Vagina (tissue), 2 donors: ENCODE data around the gene TCF7. TPM values are rescaled to one million over a fixed set of nuclear protein-coding genes. Genes with fewer than 3 reads are reported as not detected.

Source experiments
- DNase-seq, 2 donors: peaks; one replicate each; pipeline ENCODE4 v3.0.0-alpha.2; 2017; ENCODE audit errors: extremely low spot score in 2 of 2
- H3K27ac ChIP-seq: fragments of 200-600 bp; sonication (generic); one replicate; pipeline ENCODE4 v1.5.1; 2019
- H3K27me3 ChIP-seq: fragments of 200-600 bp; sonication (generic); one replicate; pipeline ENCODE4 v1.5.1; 2019
- H3K36me3 ChIP-seq, 2 donors: fragments of 200-600 bp; sonication (generic); one replicate each; pipeline ENCODE4 v1.5.1; 2017 to 2019
- H3K4me1 ChIP-seq: fragments of 200-600 bp; sonication (generic); one replicate; pipeline ENCODE4 v1.5.1; 2019
- H3K4me3 ChIP-seq, 2 donors: fragments of 200-600 bp; sonication (generic); 1 replicate in 1 of 2; 2 replicates in 1 of 2; pipeline ENCODE4 v1.5.1; 2016 to 2019
- H3K9me3 ChIP-seq: fragments of 200-600 bp; sonication (generic); one replicate; pipeline ENCODE4 v1.5.1; 2019
- CTCF ChIP-seq, 3 experiments: fragments of 450-650 bp in 2 of 3; fragments of 200-600 bp in 1 of 3; sonication (generic) in 1 of 3; IDR thresholded peaks; one replicate each; pipeline ENCODE4 v1.5.1; 2017 to 2019; ENCODE audit warnings: antibody characterized with exemption in 3 of 3, mild to moderate bottlenecking in 2 of 3, moderate library complexity in 2 of 3
- POLR2A ChIP-seq, 2 donors: fragments of 450-650 bp; IDR thresholded peaks; one replicate each; pipeline ENCODE4 v1.6.1; 2017; ENCODE audit warnings: antibody characterized with exemption in 2 of 2, mild to moderate bottlenecking in 2 of 2, moderate library complexity in 2 of 2
- POLR2AphosphoS5 ChIP-seq, 2 donors: sonication (generic); formaldehyde crosslinking; IDR thresholded peaks; one replicate each; pipeline ENCODE4 v1.9.0; 2017; ENCODE audit warnings: antibody characterized with exemption in 2 of 2, mild to moderate bottlenecking in 2 of 2, low read depth in 1 of 2; ENCODE audit not compliant: insufficient read depth in 1 of 2
- intact Hi-C: fragments of 100-400 bp; cut with DNase I; formaldehyde crosslinking; loops from one replicate; pipeline ENCODE4 v1.15.1; 2023
- total RNA-seq: library from RNA; depleted of rRNA; stranded (reverse); fragments of >200 nt; gene quantifications from one replicate; pipeline ENCODE4 v1.2.3, GENCODE V29; 2016

Gene TCF7
- total RNA-seq, 1 donor from 2014 or later = 1.7 TPM

GRCh38 chr5:134141331-134142050, 27.0 kb downstream of the TCF7 start:
- Histone ChIP-seq H3K36me3 (peaks cover 0 to 15% of the 10 kb centered on the region in 2 donors), H3K4me1 (peaks cover 21% of the 10 kb centered on the region), H3K9me3 (no peaks in the 10 kb centered on the region), H3K27me3 (no peaks in the 10 kb centered on the region), H3K27ac (no peak overlapping the region), H3K4me3 (no peak overlapping the region)
- TF ChIP-seq CTCF (IDR thresholded peaks at IDR 0.05) (no peak), POLR2A (IDR thresholded peaks at IDR 0.05) (no peak), POLR2AphosphoS5 (IDR thresholded peaks at IDR 0.05; ENCODE audit: insufficient read depth in 1 of 2, low read depth in 1 of 2) (no peak)
- DNase-seq = peak; percentile 77 to 79
- intact Hi-C loops = loop anchor here (5.0 kb wide), 1 partner anchor 99 kb away; no protein-coding TSS in a partner anchor

- H3K27me3 ChIP-seq = no peaks in the 10 kb centered on the region
- H3K4me3 ChIP-seq = no peak overlapping the region
- peaks cover 0 to 10% of the 10 kb centered on the region in 2 donors for H3K36me3 ChIP-seq
- H3K4me1 ChIP-seq = peaks cover 20% of the 10 kb centered on the region
- H3K9me3 ChIP-seq = no peaks in the 10 kb centered on the region
- peak; percentile 58 to 65 for DNase-seq
- intact Hi-C loops = loop anchor here (5.0 kb wide), 1 partner anchor 100 kb away; no protein-coding TSS in a partner anchor
- no peak for TF ChIP-seq CTCF (IDR thresholded peaks at IDR 0.05)
- no peak for TF ChIP-seq POLR2AphosphoS5 (IDR thresholded peaks at IDR 0.05; ENCODE audit: insufficient read depth in 1 of 2, low read depth in 1 of 2)
- no peak for TF ChIP-seq POLR2A (IDR thresholded peaks at IDR 0.05)
- no peak overlapping the region for H3K27ac ChIP-seq
Observed at GRCh38 chr5:134142052-134142451, 27.6 kb downstream of the TCF7 start.

- peak; percentile 40 to 47 for DNase-seq
- no peaks in the 10 kb centered on the region for H3K9me3 ChIP-seq
- no peak overlapping the region for H3K27ac ChIP-seq
- TF ChIP-seq CTCF (IDR thresholded peaks at IDR 0.05) (no peak), POLR2AphosphoS5 (IDR thresholded peaks at IDR 0.05; ENCODE audit: insufficient read depth in 1 of 2, low read depth in 1 of 2) (no peak), POLR2A (IDR thresholded peaks at IDR 0.05) (no peak)
- intact Hi-C loops = loop anchor here (5.0 kb wide), 1 partner anchor 101 kb away; no protein-coding TSS in a partner anchor
- no peaks in the 10 kb centered on the region for H3K27me3 ChIP-seq
- no peak overlapping the region for H3K4me3 ChIP-seq
- H3K4me1 ChIP-seq = peaks cover 20% of the 10 kb centered on the region
- H3K36me3 ChIP-seq = peaks cover 0 to 10% of the 10 kb centered on the region in 2 donors
Observed at GRCh38 chr5:134142806-134143205, 28.3 kb downstream of the TCF7 start.

- TF ChIP-seq CTCF (IDR thresholded peaks at IDR 0.05) (no peak), POLR2AphosphoS5 (IDR thresholded peaks at IDR 0.05; ENCODE audit: insufficient read depth in 1 of 2, low read depth in 1 of 2) (no peak), POLR2A (IDR thresholded peaks at IDR 0.05) (no peak)
- no peak overlapping the region for H3K4me3 ChIP-seq
- peaks cover 20% of the 10 kb centered on the region for H3K4me1 ChIP-seq
- peaks cover 0 to 10% of the 10 kb centered on the region in 2 donors for H3K36me3 ChIP-seq
- DNase-seq = peak in 1 of 2 donors; percentile 46
- no peak overlapping the region for H3K27ac ChIP-seq
- intact Hi-C loops = loop anchor here (5.0 kb wide), 1 partner anchor 101 kb away; no protein-coding TSS in a partner anchor
- no peaks in the 10 kb centered on the region for H3K27me3 ChIP-seq
- H3K9me3 ChIP-seq = no peaks in the 10 kb centered on the region
Observed at GRCh38 chr5:134143431-134143830, 28.9 kb downstream of the TCF7 start.
